ENCODE data around the gene CUEDC1. TPM values are rescaled to one million over a fixed set of nuclear protein-coding genes. Genes with fewer than 3 reads are reported as not detected.

CUEDC1 gene
- total and polyA plus RNA-seq, 2 of the 13 experiments (the other 11 are each of a cell fraction or from before 2014, with no cell fraction given) = 7.4 to 12.9 TPM

- no peak for TF ChIP-seq MTA3 (CRISPR knock-in tag; IDR thresholded peaks at IDR 0.05)
- TF ChIP-seq TOE1 (CRISPR knock-in tag; IDR thresholded peaks at IDR 0.05) = no peak
- peak; percentile 24; the same call in 1 of the 2 replicates for TF ChIP-seq AHDC1 (CRISPR knock-in tag; IDR thresholded peaks at IDR 0.05; ENCODE audit: borderline replicate concordance)
- no peak for TF ChIP-seq ZNF776 (CRISPR knock-in tag; IDR thresholded peaks at IDR 0.05)
- TF ChIP-seq TGIF2 (CRISPR knock-in tag; IDR thresholded peaks at IDR 0.05) = no peak
- no peak for TF ChIP-seq ZNF841 (CRISPR knock-in tag; IDR thresholded peaks at IDR 0.05; ENCODE audit: borderline replicate concordance)
- no peak for TF ChIP-seq PRMT3 (CRISPR knock-in tag; IDR thresholded peaks at IDR 0.05; ENCODE audit: borderline replicate concordance, low read depth)
- TF ChIP-seq LRRFIP1 (CRISPR knock-in tag; conservative IDR thresholded peaks at IDR 0.05) = no peak
- no peak for TF ChIP-seq E2F5 (CRISPR knock-in tag; conservative IDR thresholded peaks at IDR 0.05)
- TF ChIP-seq ZNF746 (CRISPR knock-in tag; IDR thresholded peaks at IDR 0.05) = no peak
- TF ChIP-seq TARDBP (CRISPR knock-in tag; IDR thresholded peaks at IDR 0.05) = no peak
- TF ChIP-seq NPAS2 (CRISPR knock-in tag; IDR thresholded peaks at IDR 0.05; ENCODE audit: borderline replicate concordance) = no peak
- no peak for TF ChIP-seq TIGD3 (CRISPR knock-in tag; IDR thresholded peaks at IDR 0.05; ENCODE audit: borderline replicate concordance)
- TF ChIP-seq BHLHE40 (IDR thresholded peaks at IDR 0.05; ENCODE audit: low read length) = no peak
- 0 out of 2 replicates have a peak, but pooled peaks have one; percentile 50 for TF ChIP-seq PAF1 (CRISPR knock-in tag; IDR thresholded peaks at IDR 0.05)
- TF ChIP-seq CHCHD3 (CRISPR knock-in tag; IDR thresholded peaks at IDR 0.05) = no peak
Observed at GRCh38 chr17:57860414-57860999, 94.7 kb downstream of the CUEDC1 start (continued).

Data from HepG2 (cell line).